Frontal cortex (tissue), 4 donors: ENCODE data around the gene HIVEP1. TPM values are rescaled to one million over a fixed set of nuclear protein-coding genes. Genes with fewer than 3 reads are reported as not detected.
A peak's percentile ranks its signal among the peaks of the same experiment; 100 is the strongest.

Source experiments
- DNase-seq, 2 donors: peaks; one replicate each; pipeline ENCODE4 v3.0.0; 2012; ENCODE audit warnings: low spot score in 2 of 2
- FAIRE-seq: peaks from 2 replicates; lab custom pipeline; 2012; peaks lifted over from hg19 to GRCh38; lab: Jason Lieb, UNC
- total RNA-seq: library from RNA; depleted of rRNA; stranded (reverse); fragments of >200 nt; gene quantifications from one replicate; pipeline ENCODE4 v1.2.3, GENCODE V29; 2014
- donor health status: control.
- donor health status: control.
- donor health status: control.

HIVEP1 gene
- total RNA-seq, 1 donor from 2014 or later: 13.0 TPM

- no peak for DNase-seq
These were observed 25.7 kb downstream of the HIVEP1 start for GRCh38 chr6:12037798-12038197.

GRCh38 chr6:12039540-12040459 is 27.7 kb downstream of the HIVEP1 start:
- FAIRE-seq (no peak), DNase-seq (no peak)

More at GRCh38 chr6:12037798-12038197, 25.7 kb downstream of the HIVEP1 start:
- FAIRE-seq: no peak

GRCh38 chr6:12047304-12047703 is 35.2 kb downstream of the HIVEP1 start:
- no peak for FAIRE-seq

GRCh38 chr6:12047792-12048432 is 35.8 kb downstream of the HIVEP1 start:
- FAIRE-seq (no peak), DNase-seq (no peak)

More at GRCh38 chr6:12047304-12047703, 35.2 kb downstream of the HIVEP1 start:
- no peak for DNase-seq

GRCh38 chr6:12048609-12049008 is 36.5 kb downstream of the HIVEP1 start:
- DNase-seq (no peak), FAIRE-seq (no peak)

GRCh38 chr6:12049165-12049564 is 37.1 kb downstream of the HIVEP1 start:
- no peak for DNase-seq
- FAIRE-seq: no peak

- FAIRE-seq: no peak
- no peak for DNase-seq
These were observed 39.8 kb downstream of the HIVEP1 start for GRCh38 chr6:12051861-12052368.

- DNase-seq: no peak
- no peak for FAIRE-seq
These were observed 46.3 kb downstream of the HIVEP1 start for GRCh38 chr6:12058172-12058961.

- peak; percentile 18 to 31 for DNase-seq
- FAIRE-seq: no peak
These were observed 48.9 kb downstream of the HIVEP1 start for GRCh38 chr6:12060780-12061609.

- DNase-seq (no peak), FAIRE-seq (no peak)
These were observed 50.5 kb downstream of the HIVEP1 start for GRCh38 chr6:12062605-12063004.

- DNase-seq (no peak), FAIRE-seq (no peak)
These were observed 52.0 kb downstream of the HIVEP1 start for GRCh38 chr6:12064131-12064530.

- no peak for DNase-seq
These were observed 52.5 kb downstream of the HIVEP1 start for GRCh38 chr6:12064538-12065071.

GRCh38 chr6:12065321-12066140 is 53.4 kb downstream of the HIVEP1 start:
- FAIRE-seq (no peak), DNase-seq (no peak)

More at GRCh38 chr6:12064538-12065071, 52.5 kb downstream of the HIVEP1 start:
- FAIRE-seq: no peak

GRCh38 chr6:12066297-12066696 is 54.2 kb downstream of the HIVEP1 start:
- FAIRE-seq: no peak
- DNase-seq: no peak

- DNase-seq: no peak
- no peak for FAIRE-seq
These were observed 56.9 kb downstream of the HIVEP1 start for GRCh38 chr6:12068899-12069557.

- FAIRE-seq (no peak), DNase-seq (no peak)
These were observed 57.9 kb downstream of the HIVEP1 start for GRCh38 chr6:12069891-12070529.

GRCh38 chr6:12071064-12071615 is 59.0 kb downstream of the HIVEP1 start:
- no peak for FAIRE-seq
- no peak for DNase-seq
